GM23248 (cell line): ENCODE measurements around the gene NFIA. TPM values are rescaled to one million over a fixed set of nuclear protein-coding genes. Genes with fewer than 3 reads are reported as not detected.

Experiments
- DNase-seq: peaks from one replicate; pipeline ENCODE4 v3.0.0-alpha.2; 2015
- H2AFZ ChIP-seq: fragments of 200-600 bp; sonication (generic); 2 replicates; pipeline ENCODE4 v1.6.1; 2016; ENCODE audit warnings: antibody characterized with exemption
- H3F3A ChIP-seq: fragments of 200-600 bp; sonication (generic); 2 replicates; pipeline ENCODE4 v1.6.1; 2016; ENCODE audit warnings: mild to moderate bottlenecking, antibody characterized with exemption, mixed run types; ENCODE audit not compliant: insufficient read depth
- H3K27ac ChIP-seq: fragments of 200-600 bp; sonication (generic); 2 replicates; pipeline ENCODE4 v1.5.1; 2016; ENCODE audit warnings: mild to moderate bottlenecking
- H3K27me3 ChIP-seq: fragments of 200-600 bp; sonication (generic); replicated peaks from 2 replicates; pipeline ENCODE4 v1.6.1; 2016; ENCODE audit warnings: mild to moderate bottlenecking; ENCODE audit not compliant: insufficient read depth
- H3K36me3 ChIP-seq: fragments of 200-600 bp; sonication (generic); 2 replicates; pipeline ENCODE4 v1.6.1; 2016; ENCODE audit warnings: low read depth, mild to moderate bottlenecking
- H3K4me1 ChIP-seq: fragments of 200-600 bp; sonication (generic); 2 replicates; pipeline ENCODE4 v1.6.1; 2016; ENCODE audit warnings: mild to moderate bottlenecking; ENCODE audit not compliant: insufficient read depth
- H3K4me2 ChIP-seq: fragments of 200-600 bp; sonication (generic); one replicate; pipeline ENCODE4 v1.6.1; 2016; ENCODE audit warnings: mild to moderate bottlenecking; ENCODE audit not compliant: unreplicated experiment
- H3K4me3 ChIP-seq: fragments of 200-600 bp; sonication (generic); 2 replicates; pipeline ENCODE4 v1.5.1; 2016; ENCODE audit warnings: mild to moderate bottlenecking
- H3K79me2 ChIP-seq: fragments of 200-600 bp; sonication (generic); 2 replicates; pipeline ENCODE4 v1.6.1; 2016; ENCODE audit warnings: mild to moderate bottlenecking; ENCODE audit not compliant: insufficient read depth
- H3K9ac ChIP-seq: fragments of 200-600 bp; sonication (generic); 2 replicates; pipeline ENCODE4 v1.6.1; 2016; ENCODE audit warnings: mild to moderate bottlenecking
- H3K9me2 ChIP-seq: fragments of 200-600 bp; sonication (generic); 2 replicates; pipeline ENCODE4 v1.6.1; 2016; ENCODE audit warnings: mixed run types, mild to moderate bottlenecking, moderate library complexity; ENCODE audit not compliant: insufficient read depth
- H3K9me3 ChIP-seq: fragments of 200-600 bp; sonication (generic); one replicate; pipeline ENCODE4 v1.6.1; 2017; ENCODE audit warnings: low read depth
- H4K20me1 ChIP-seq: fragments of 200-600 bp; sonication (generic); 2 replicates; pipeline ENCODE4 v1.6.0; 2016; ENCODE audit not compliant: insufficient read depth
- EZH2 ChIP-seq: fragments of 200-600 bp; sonication (generic); IDR thresholded peaks from 2 replicates; pipeline ENCODE4 v1.6.1; 2018; ENCODE audit warnings: antibody characterized with exemption, mild to moderate bottlenecking; ENCODE audit not compliant: insufficient read depth, poor library complexity, severe bottlenecking
- EZH2phosphoT487 ChIP-seq: fragments of 200-600 bp; sonication (generic); IDR thresholded peaks from 2 replicates; pipeline ENCODE4 v1.6.1; 2018; ENCODE audit warnings: antibody characterized with exemption, moderate library complexity, mild to moderate bottlenecking, low read depth; ENCODE audit not compliant: insufficient read depth
- WGBS, 2 experiments: methylation state at CpG; one replicate each; pipeline ENCODE4 v1.1.6; 2015 to 2017; ENCODE audit warnings: low lambda C conversion rate in 2 of 2, low coverage in 1 of 2; ENCODE audit errors: missing lambda C conversion rate in 2 of 2; 5-methylcytosine and 5-hydroxymethylcytosine counted together
- in situ Hi-C: fragments of 300-500 bp; cut with MboI; formaldehyde crosslinking; loops from 2 replicates; pipeline ENCODE4 v1.15.0; 2020
- polyA plus RNA-seq: library from polyadenylated mRNA; unstranded; fragments of >200 nt; fragmentation: Nextera tagmentation; extraction: Ambion mirVana; gene quantifications from 2 replicates; pipeline ENCODE4 v1.2.1, GENCODE V29; 2016
- total RNA-seq: library from RNA; depleted of rRNA; stranded (reverse); fragments of >200 nt; shearing (Covaris generic); gene quantifications from 2 replicates; pipeline ENCODE4 v1.2.3, GENCODE V29; 2014

Gene NFIA
- total and polyA plus RNA-seq, 2 experiments from 2014 or later: 3.4 to 8.8 TPM

- Histone ChIP-seq H3K27me3 (no peaks in the 10 kb centered on the region), H2AFZ (no peak overlapping the region), H4K20me1 (no peaks in the 10 kb centered on the region), H3K9me3 (no peaks in the 10 kb centered on the region), H3K4me1 (no peaks in the 10 kb centered on the region), H3K4me2 (no peak overlapping the region), H3F3A (no peaks in the 10 kb centered on the region), H3K36me3 (no peaks in the 10 kb centered on the region), H3K27ac (no peak overlapping the region), H3K79me2 (no peaks in the 10 kb centered on the region), H3K9me2 (no peaks in the 10 kb centered on the region), H3K9ac (no peak overlapping the region), H3K4me3 (no peak overlapping the region)
- TF ChIP-seq EZH2: no peak
- in situ Hi-C loops: no loop called here
- 96 to 99% methylated on average over 5 of the region's 5 CpGs for whole genome bisulfite sequencing, 2 experiments
- DNase-seq: no peak
Observed at GRCh38 chr1:61271412-61271789, 189.0 kb downstream of the NFIA start.

- Histone ChIP-seq H3K79me2 (no peaks in the 10 kb centered on the region), H3K4me3 (no peak overlapping the region), H3F3A (no peaks in the 10 kb centered on the region), H3K9ac (no peak overlapping the region), H3K4me2 (no peak overlapping the region), H2AFZ (no peak overlapping the region), H3K9me3 (no peaks in the 10 kb centered on the region), H3K4me1 (no peaks in the 10 kb centered on the region), H4K20me1 (no peaks in the 10 kb centered on the region), H3K9me2 (no peaks in the 10 kb centered on the region), H3K36me3 (no peaks in the 10 kb centered on the region), H3K27me3 (no peaks in the 10 kb centered on the region), H3K27ac (no peak overlapping the region)
- WGBS, 2 experiments: 87% methylated on average over 4 of the region's 4 CpGs
- no peak for TF ChIP-seq EZH2phosphoT487
- no peak for TF ChIP-seq EZH2
- in situ Hi-C loops: no loop called here
- no peak for DNase-seq
Observed at GRCh38 chr1:61273167-61273705, 190.9 kb downstream of the NFIA start.

GRCh38 chr1:61273861-61274260, 191.5 kb downstream of the NFIA start:
- in situ Hi-C loops: no loop called here
- Histone ChIP-seq H3K4me2 (no peak overlapping the region), H3K9me2 (no peaks in the 10 kb centered on the region), H3K36me3 (no peaks in the 10 kb centered on the region), H3K9me3 (no peaks in the 10 kb centered on the region), H3K79me2 (no peaks in the 10 kb centered on the region), H3K27ac (no peak overlapping the region), H3K4me1 (no peaks in the 10 kb centered on the region), H3K9ac (no peak overlapping the region), H3K4me3 (no peak overlapping the region), H3K27me3 (no peaks in the 10 kb centered on the region), H3F3A (no peaks in the 10 kb centered on the region), H4K20me1 (no peaks in the 10 kb centered on the region), H2AFZ (no peak overlapping the region)
- TF ChIP-seq EZH2 (no peak), EZH2phosphoT487 (no peak)
- 94 to 100% methylated on average over 5 of the region's 5 CpGs for WGBS, 2 experiments
- DNase-seq: no peak

GRCh38 chr1:61274939-61275338, 192.6 kb downstream of the NFIA start:
- WGBS, 2 experiments: 84 to 86% methylated on average over 7 of the region's 7 CpGs
- in situ Hi-C loops: no loop called here
- no peaks in the 10 kb centered on the region for H3K4me1 ChIP-seq
- DNase-seq: no peak
- H4K20me1 ChIP-seq: no peaks in the 10 kb centered on the region
- H3K9me2 ChIP-seq: no peaks in the 10 kb centered on the region
- H3K4me3 ChIP-seq: no peak overlapping the region
- H3K9ac ChIP-seq: no peak overlapping the region
- no peaks in the 10 kb centered on the region for H3K27me3 ChIP-seq
- H3K4me2 ChIP-seq: no peak overlapping the region
- no peaks in the 10 kb centered on the region for H3K36me3 ChIP-seq
- H3F3A ChIP-seq: no peaks in the 10 kb centered on the region
- no peak overlapping the region for H2AFZ ChIP-seq
- TF ChIP-seq EZH2: no peak
- H3K27ac ChIP-seq: no peak overlapping the region
- no peaks in the 10 kb centered on the region for H3K9me3 ChIP-seq
- no peaks in the 10 kb centered on the region for H3K79me2 ChIP-seq

- no peak for TF ChIP-seq EZH2
- TF ChIP-seq EZH2phosphoT487: no peak
- no peak overlapping the region for H3K4me2 ChIP-seq
- H3K4me1 ChIP-seq: no peaks in the 10 kb centered on the region
- WGBS, 2 experiments: 94 to 100% methylated on average over 3 of the region's 3 CpGs
- H3K9me2 ChIP-seq: no peaks in the 10 kb centered on the region
- no peaks in the 10 kb centered on the region for H3K36me3 ChIP-seq
- in situ Hi-C loops: no loop called here
- H3K4me3 ChIP-seq: no peak overlapping the region
- H3F3A ChIP-seq: no peaks in the 10 kb centered on the region
- no peak for DNase-seq
- no peaks in the 10 kb centered on the region for H3K9me3 ChIP-seq
- H4K20me1 ChIP-seq: no peaks in the 10 kb centered on the region
- no peak overlapping the region for H2AFZ ChIP-seq
- H3K27me3 ChIP-seq: no peaks in the 10 kb centered on the region
- no peaks in the 10 kb centered on the region for H3K79me2 ChIP-seq
- H3K9ac ChIP-seq: no peak overlapping the region
- H3K27ac ChIP-seq: no peak overlapping the region
Observed at GRCh38 chr1:61276246-61276645, 193.9 kb downstream of the NFIA start.
